ENCODE results near the gene SMIM22. TPM values are rescaled to one million over a fixed set of nuclear protein-coding genes. Genes with fewer than 3 reads are reported as not detected.

SMIM22 gene
- total RNA-seq, 1 experiment from 2014 or later, result not detected

GRCh38 chr16:4832698-4833343 is 37.7 kb downstream of the SMIM22 start:
- Mint-ChIP-seq H3K36me3 (ENCODE audit: insufficient read depth, unreplicated experiment) (peaks cover 78% of the 10 kb centered on the region), H3K27me3 (ENCODE audit: insufficient read depth, unreplicated experiment) (no peaks in the 10 kb centered on the region), H3K9me3 (ENCODE audit: unreplicated experiment) (no peaks in the 10 kb centered on the region), H3K4me3 (ENCODE audit: unreplicated experiment) (no peak overlapping the region), H3K4me1 (ENCODE audit: low read depth, unreplicated experiment) (no peaks in the 10 kb centered on the region), H3K27ac (ENCODE audit: unreplicated experiment) (no peak overlapping the region)
- H3K36me3 ChIP-seq (ENCODE audit: control insufficient read depth, insufficient read depth, low read length), result peaks cover 1% of the 10 kb centered on the region; the same call in 1 of the 2 replicates
- intact Hi-C loops (cut with micrococcal nuclease; ENCODE audit: unreplicated experiment), result no loop called here
- no peaks in the 10 kb centered on the region for H3K9me3 ChIP-seq
- DNase-seq, result no peak
- ChIA-PET POLR2A (interaction anchor here (1.0 kb wide), 1 partner anchor 78 kb away, joined by 3 read pairs; no protein-coding TSS in a partner anchor), CTCF (no interaction called here)
- no peak overlapping the region for H3K4me3 ChIP-seq (ENCODE audit: low read depth, low read length)
- H3K27me3 ChIP-seq (replicated peaks; ENCODE audit: control insufficient read depth, insufficient read depth, low read length), result no peaks in the 10 kb centered on the region
- no TSS peak for BruUV-seq (replicated peaks)
- no peaks in the 10 kb centered on the region for H3K4me1 ChIP-seq
- TF ChIP-seq, protein P1, sequence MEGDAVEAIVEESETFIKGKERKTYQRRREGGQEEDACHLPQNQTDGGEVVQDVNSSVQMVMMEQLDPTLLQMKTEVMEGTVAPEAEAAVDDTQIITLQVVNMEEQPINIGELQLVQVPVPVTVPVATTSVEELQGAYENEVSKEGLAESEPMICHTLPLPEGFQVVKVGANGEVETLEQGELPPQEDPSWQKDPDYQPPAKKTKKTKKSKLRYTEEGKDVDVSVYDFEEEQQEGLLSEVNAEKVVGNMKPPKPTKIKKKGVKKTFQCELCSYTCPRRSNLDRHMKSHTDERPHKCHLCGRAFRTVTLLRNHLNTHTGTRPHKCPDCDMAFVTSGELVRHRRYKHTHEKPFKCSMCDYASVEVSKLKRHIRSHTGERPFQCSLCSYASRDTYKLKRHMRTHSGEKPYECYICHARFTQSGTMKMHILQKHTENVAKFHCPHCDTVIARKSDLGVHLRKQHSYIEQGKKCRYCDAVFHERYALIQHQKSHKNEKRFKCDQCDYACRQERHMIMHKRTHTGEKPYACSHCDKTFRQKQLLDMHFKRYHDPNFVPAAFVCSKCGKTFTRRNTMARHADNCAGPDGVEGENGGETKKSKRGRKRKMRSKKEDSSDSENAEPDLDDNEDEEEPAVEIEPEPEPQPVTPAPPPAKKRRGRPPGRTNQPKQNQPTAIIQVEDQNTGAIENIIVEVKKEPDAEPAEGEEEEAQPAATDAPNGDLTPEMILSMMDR (IDR thresholded peaks at IDR 0.05; ENCODE audit: insufficient read depth in 1 of 2, low read depth in 1 of 2, low read length in 1 of 2, severe bottlenecking in 1 of 2, unreplicated experiment in 1 of 2), result no peak

DNA sequence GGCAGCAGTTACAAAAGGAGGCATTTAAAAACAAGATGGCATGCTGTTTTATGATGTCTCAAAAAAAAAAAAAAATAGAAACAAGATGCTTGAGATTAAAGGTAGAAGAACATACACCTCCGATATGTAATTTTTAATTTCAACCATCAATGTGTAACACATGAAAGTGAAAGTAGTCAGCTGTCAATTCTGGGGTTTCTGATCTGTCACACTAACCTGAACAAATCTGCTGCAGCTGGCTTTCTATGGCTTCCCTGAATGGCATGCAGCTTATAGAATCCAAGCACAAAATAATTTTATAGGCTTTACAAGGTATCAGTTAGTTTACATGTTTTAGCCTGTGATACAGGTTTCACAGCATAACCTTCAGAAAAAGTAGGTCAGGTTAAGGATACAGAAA is 38.4 kb downstream of the SMIM22 start:
- Histone ChIP-seq H3K27me3 (replicated peaks; ENCODE audit: control insufficient read depth, insufficient read depth, low read length) (no peaks in the 10 kb centered on the region), H3K4me3 (ENCODE audit: low read depth, low read length) (no peak overlapping the region), H3K4me1 (no peaks in the 10 kb centered on the region), H3K9me3 (no peaks in the 10 kb centered on the region), H3K36me3 (ENCODE audit: control insufficient read depth, insufficient read depth, low read length) (no peaks in the 10 kb centered on the region; the same call in 1 of the 2 replicates)
- TF ChIP-seq, protein P1 (IDR thresholded peaks at IDR 0.05; ENCODE audit: insufficient read depth in 1 of 2, low read depth in 1 of 2, low read length in 1 of 2, severe bottlenecking in 1 of 2, unreplicated experiment in 1 of 2), result no peak
- peaks cover 78% of the 10 kb centered on the region for H3K36me3 Mint-ChIP-seq (ENCODE audit: insufficient read depth, unreplicated experiment)
- ChIA-PET CTCF (interaction anchor here (0.6 kb wide), 1 partner anchor 115 kb away, joined by 3 read pairs; no protein-coding TSS in a partner anchor), POLR2A (interaction anchor here (1.0 kb wide), 1 partner anchor 78 kb away, joined by 3 read pairs; no protein-coding TSS in a partner anchor)
- H3K9me3 Mint-ChIP-seq (ENCODE audit: unreplicated experiment), result no peaks in the 10 kb centered on the region
- no peaks in the 10 kb centered on the region for H3K4me1 Mint-ChIP-seq (ENCODE audit: low read depth, unreplicated experiment)
- H3K27ac Mint-ChIP-seq (ENCODE audit: unreplicated experiment), result no peak overlapping the region
- intact Hi-C loops (cut with micrococcal nuclease; ENCODE audit: unreplicated experiment), result no loop called here
- H3K27me3 Mint-ChIP-seq (ENCODE audit: insufficient read depth, unreplicated experiment), result no peaks in the 10 kb centered on the region
- BruUV-seq (replicated peaks), result no TSS peak
- no peak overlapping the region for H3K4me3 Mint-ChIP-seq (ENCODE audit: unreplicated experiment)
- no peak for DNase-seq

DNA sequence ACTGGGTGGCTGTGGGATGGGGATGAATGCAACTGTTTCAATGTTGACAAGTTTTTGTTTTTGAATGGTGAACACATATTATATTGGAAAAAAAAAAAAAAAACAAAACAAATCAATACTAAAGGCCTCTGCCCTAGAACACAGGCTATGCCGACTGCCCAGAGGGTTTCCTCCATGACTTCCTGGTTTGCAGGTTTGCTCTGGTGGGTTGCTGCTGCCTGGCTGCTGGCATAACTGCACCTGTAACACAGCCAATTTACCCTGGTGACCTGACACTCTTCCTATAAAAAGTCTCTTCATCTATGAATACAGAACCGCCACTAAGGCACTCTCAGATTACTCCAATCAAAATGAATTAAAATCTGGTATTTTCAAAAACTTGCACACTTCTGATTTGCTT is 41.6 kb downstream of the SMIM22 start:
- CTCF ChIA-PET, result no interaction called here
- H3K4me1 Mint-ChIP-seq (ENCODE audit: low read depth, unreplicated experiment), result no peaks in the 10 kb centered on the region
- no peak for DNase-seq
- BruUV-seq (replicated peaks), result no TSS peak
- Histone ChIP-seq H3K36me3 (ENCODE audit: control insufficient read depth, insufficient read depth, low read length) (no peaks in the 10 kb centered on the region; the same call in none of the 2 replicates), H3K4me3 (ENCODE audit: low read depth, low read length) (no peak overlapping the region), H3K9me3 (no peaks in the 10 kb centered on the region), H3K27me3 (replicated peaks; ENCODE audit: control insufficient read depth, insufficient read depth, low read length) (no peaks in the 10 kb centered on the region), H3K4me1 (no peaks in the 10 kb centered on the region)
- H3K36me3 Mint-ChIP-seq (ENCODE audit: insufficient read depth, unreplicated experiment), result peaks cover 82% of the 10 kb centered on the region
- H3K9me3 Mint-ChIP-seq (ENCODE audit: unreplicated experiment), result no peaks in the 10 kb centered on the region
- no peak overlapping the region for H3K4me3 Mint-ChIP-seq (ENCODE audit: unreplicated experiment)
- H3K27ac Mint-ChIP-seq (ENCODE audit: unreplicated experiment), result peak overlapping the region; percentile 58
- intact Hi-C loops (cut with micrococcal nuclease; ENCODE audit: unreplicated experiment), result no loop called here
- POLR2A ChIA-PET, result no interaction called here
- no peaks in the 10 kb centered on the region for H3K27me3 Mint-ChIP-seq (ENCODE audit: insufficient read depth, unreplicated experiment)
- TF ChIP-seq, protein P1 (IDR thresholded peaks at IDR 0.05; ENCODE audit: insufficient read depth in 1 of 2, low read depth in 1 of 2, low read length in 1 of 2, severe bottlenecking in 1 of 2, unreplicated experiment in 1 of 2), result no peak

All from Caco-2 (cell line).